ENCODE measurements around the gene MGST2.
"Not testable (repeated sequence)": the region's sequence is repeated elsewhere in the genome, so short reads cannot be mapped to it uniquely, and the experiment has no call there.

The MGST2 gene

DNA sequence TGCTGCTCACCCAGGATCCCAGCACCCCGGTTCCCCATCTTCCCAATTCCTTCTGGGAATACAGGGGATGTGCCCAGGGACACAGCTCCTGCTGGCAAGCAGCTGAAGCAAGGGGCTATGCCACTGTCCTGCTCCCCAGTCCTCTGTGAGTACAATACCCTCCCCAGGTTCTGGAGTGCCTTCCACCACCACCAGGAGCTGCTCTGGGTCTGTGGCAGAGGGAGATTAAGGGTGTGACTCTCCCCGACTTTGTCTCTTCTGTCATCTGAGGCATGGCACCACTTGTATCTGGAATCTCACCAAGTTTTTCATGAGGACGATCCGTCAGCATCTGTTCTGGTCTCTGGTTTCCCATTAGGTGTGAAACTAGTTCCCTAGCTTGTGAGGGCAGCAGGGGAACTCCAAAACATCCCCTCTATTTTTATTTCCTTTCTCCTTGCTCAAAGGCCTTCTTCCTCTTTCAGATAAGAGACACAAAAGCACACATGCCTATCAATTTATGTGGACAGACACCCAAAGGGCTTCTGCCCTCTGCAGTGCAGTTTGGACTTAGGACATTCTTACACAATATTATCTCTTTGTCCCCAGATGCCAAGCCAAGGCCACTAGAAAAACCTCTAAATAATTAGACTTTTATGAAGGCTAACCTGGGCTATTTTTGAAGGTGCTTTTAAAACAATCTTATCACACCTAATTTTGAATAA, 26.8 kb downstream of the MGST2 start:
- no peak for TF ChIP-seq POLR2AphosphoS5 (IDR thresholded peaks at IDR 0.05; ENCODE audit: low read depth, low read length)
- TF ChIP-seq SPI1 (IDR thresholded peaks at IDR 0.05; ENCODE audit: low read depth, low read length), result peak; percentile 28; the same call in 1 of the 2 replicates
- FAIRE-seq (no peak), DNase-seq (ENCODE audit: insufficient read length, low spot score) (no peak)

DNA sequence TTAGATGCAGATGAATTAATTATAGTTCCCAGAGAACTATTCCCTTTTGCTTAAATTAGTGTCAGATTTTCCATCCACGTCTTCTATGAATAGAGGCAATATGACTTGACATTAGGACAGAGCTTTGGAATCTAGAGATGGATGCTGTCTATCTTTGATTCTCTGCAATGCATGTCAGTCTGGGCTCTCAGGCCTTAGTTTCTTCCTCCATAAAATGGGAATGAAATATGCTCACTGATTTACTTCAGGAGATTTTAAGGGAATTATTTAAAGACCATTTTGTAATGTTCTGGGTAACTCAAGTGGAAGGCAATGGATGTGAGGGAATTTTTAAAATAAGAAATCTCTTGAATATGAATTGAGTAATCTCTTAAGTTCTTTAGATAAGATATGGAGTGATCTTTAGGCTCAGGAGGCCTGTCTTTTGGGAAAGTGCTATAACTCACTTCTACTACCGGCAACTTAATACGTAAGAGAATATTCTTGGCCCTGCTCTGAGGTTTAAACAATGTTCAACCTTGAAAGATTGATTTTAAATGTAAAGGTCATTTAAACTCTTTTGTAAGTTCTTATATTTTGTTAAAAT, 29.0 kb downstream of the MGST2 start:
- FAIRE-seq (no peak), DNase-seq (ENCODE audit: insufficient read length, low spot score) (no peak)
- TF ChIP-seq SPI1 (IDR thresholded peaks at IDR 0.05; ENCODE audit: low read depth, low read length) (no peak), POLR2AphosphoS5 (IDR thresholded peaks at IDR 0.05; ENCODE audit: low read depth, low read length) (no peak), POU2F2 (IDR thresholded peaks at IDR 0.05; ENCODE audit: low read depth, low read length) (no peak), TAF1 (IDR thresholded peaks at IDR 0.05; ENCODE audit: low read depth, low read length) (no peak), POLR2A (IDR thresholded peaks at IDR 0.05; ENCODE audit: low read depth, low read length) (no peak), PAX5 (IDR thresholded peaks at IDR 0.05; ENCODE audit: insufficient read depth, low read length, severe bottlenecking) (no peak)

DNA sequence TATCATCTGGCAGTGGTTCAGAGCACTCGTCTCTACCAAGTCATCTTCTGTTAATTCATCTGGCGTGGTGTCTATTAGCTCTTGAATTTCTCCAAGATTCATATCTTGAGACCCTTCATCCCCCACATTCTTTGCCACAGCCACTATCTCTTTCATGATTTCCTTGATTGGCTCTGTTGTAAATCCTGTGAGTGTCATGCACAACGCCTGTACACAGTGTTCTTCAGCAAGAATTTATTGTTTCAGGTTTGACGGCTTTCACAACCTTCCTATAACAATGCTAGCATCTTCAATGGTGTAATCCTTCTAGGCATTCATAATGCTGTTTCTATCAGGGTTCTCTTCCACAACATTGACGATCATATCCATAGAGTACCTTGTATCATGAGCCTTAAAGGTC, 30.9 kb downstream of the MGST2 start:
- FAIRE-seq (no peak), DNase-seq (ENCODE audit: insufficient read length, low spot score) (no peak)
- TF ChIP-seq PAX5 (IDR thresholded peaks at IDR 0.05; ENCODE audit: insufficient read depth, low read length, severe bottlenecking) (no peak), POLR2A (IDR thresholded peaks at IDR 0.05; ENCODE audit: low read depth, low read length) (no peak), POLR2AphosphoS5 (IDR thresholded peaks at IDR 0.05; ENCODE audit: low read depth, low read length) (no peak), TAF1 (IDR thresholded peaks at IDR 0.05; ENCODE audit: low read depth, low read length) (no peak), POU2F2 (IDR thresholded peaks at IDR 0.05; ENCODE audit: low read depth, low read length) (no peak), SPI1 (IDR thresholded peaks at IDR 0.05; ENCODE audit: low read depth, low read length) (no peak)

DNA sequence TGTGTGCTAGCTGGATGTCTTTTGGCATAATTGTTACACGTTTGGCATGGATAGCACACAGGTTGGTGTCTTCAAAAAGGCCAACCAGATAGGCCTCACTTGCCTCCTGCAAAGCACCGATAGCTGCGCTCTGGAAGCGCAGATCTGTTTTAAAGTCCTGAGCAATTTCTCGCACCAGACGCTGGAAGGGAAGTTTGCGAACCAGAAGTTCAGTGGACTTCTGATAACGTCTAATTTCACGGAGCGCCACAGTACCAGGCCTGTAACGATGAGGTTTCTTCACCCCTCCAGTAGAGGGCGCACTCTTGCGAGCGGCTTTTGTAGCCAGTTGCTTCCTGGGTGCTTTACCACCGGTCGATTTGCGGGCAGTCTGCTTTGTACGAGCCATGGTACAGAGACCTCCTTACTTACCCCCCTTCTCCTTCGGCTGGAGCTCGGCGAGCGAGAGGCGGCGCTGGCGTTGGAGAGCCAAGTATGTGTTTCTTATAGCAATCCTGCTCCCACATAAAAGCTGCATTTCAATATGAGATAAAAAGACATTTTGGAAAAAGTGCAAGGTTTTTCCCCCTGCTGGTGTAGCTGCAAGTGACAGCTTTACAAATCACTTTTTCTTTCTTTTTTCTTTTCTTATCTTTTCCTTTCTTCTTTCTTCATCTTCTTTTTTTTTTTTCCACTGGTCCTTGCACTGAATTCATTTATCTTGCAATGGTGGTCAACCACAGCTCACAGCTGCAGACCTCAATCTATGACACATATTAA, 32.7 kb downstream of the MGST2 start:
- FAIRE-seq; DNase-seq (ENCODE audit: insufficient read length, low spot score): not testable (repeated sequence)

DNA sequence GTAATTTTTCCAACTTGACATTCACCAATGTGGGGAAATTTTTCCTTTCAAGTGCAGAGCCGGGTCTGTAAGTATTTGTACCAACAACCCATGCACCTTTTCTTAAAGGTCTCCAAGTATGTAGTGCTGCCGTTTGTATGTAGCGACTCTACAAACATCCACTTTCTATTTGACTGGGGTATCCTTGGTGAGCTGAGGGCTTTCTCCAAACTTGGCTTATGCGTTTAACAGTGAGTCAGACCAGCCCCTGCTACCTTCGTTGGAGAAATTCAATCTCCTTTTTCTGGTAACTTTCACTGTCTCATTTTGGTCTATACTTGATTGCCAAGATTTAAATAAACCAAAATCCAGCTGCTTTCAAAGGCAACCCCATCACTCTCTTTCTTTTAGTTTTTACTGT, 34.9 kb downstream of the MGST2 start:
- TF ChIP-seq SPI1 (IDR thresholded peaks at IDR 0.05; ENCODE audit: low read depth, low read length), result no peak
- TF ChIP-seq POLR2AphosphoS5 (IDR thresholded peaks at IDR 0.05; ENCODE audit: low read depth, low read length), result no peak
- no peak for TF ChIP-seq POLR2A (IDR thresholded peaks at IDR 0.05; ENCODE audit: low read depth, low read length)
- TF ChIP-seq TAF1 (IDR thresholded peaks at IDR 0.05; ENCODE audit: low read depth, low read length), result no peak
- no peak for TF ChIP-seq POU2F2 (IDR thresholded peaks at IDR 0.05; ENCODE audit: low read depth, low read length)
- DNase-seq (ENCODE audit: insufficient read length, low spot score) (no peak), FAIRE-seq (no peak)

DNA sequence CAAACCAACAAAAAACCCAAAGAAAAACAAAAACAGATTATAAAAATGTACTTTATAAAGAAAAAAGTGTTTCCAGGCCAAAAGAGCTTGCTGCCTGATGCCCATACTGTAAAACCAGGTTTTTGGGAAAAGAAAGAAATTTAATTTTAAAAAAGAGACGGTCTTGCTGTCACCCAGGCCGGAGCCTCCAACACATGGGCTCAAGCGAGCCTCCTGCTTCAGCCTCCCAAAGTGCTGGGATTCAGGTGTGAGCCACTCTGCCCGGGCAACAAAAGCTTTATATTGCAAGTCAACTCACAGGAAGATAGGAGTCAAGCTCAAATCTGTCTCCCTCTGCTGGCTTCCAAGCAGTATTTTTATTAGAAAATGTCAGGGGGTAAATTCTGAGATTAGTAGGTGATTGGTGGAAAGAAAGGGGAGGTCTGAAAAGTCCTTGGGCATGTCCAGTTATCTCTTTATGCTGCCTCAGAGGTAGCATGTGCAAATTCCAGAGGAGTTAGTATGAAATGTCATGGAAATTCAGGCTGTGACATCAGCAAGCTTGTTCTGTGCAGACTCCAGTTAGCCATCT, 39.4 kb downstream of the MGST2 start:
- no peak for DNase-seq (ENCODE audit: insufficient read length, low spot score)
- FAIRE-seq, result no peak
- no peak for TF ChIP-seq TAF1 (IDR thresholded peaks at IDR 0.05; ENCODE audit: low read depth, low read length)
- TF ChIP-seq POLR2A (IDR thresholded peaks at IDR 0.05; ENCODE audit: low read depth, low read length), result no peak
- no peak for TF ChIP-seq POLR2AphosphoS5 (IDR thresholded peaks at IDR 0.05; ENCODE audit: low read depth, low read length)
- no peak for TF ChIP-seq SPI1 (IDR thresholded peaks at IDR 0.05; ENCODE audit: low read depth, low read length)
- no peak for TF ChIP-seq POU2F2 (IDR thresholded peaks at IDR 0.05; ENCODE audit: low read depth, low read length)
- TF ChIP-seq PAX5 (IDR thresholded peaks at IDR 0.05; ENCODE audit: insufficient read depth, low read length, severe bottlenecking), result no peak

DNA sequence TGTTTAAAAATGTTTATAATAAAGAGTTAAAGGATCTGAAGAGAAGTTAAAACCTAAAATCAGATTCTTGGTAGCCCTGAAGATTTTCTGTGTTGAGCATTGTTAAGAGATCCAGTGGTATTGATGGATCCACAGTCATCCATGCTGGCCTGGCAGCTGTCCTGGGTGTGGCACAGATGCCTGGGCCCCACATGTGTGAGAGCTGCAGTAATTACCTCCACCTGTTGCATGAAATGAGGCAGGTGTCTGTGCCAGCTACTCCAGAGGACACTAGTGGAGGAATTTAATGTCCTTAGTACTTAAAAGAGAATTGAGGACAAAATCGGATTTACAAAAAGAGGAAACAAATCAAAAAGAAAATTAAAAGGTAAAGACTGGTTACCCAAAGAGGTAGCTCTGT, 44.0 kb downstream of the MGST2 start:
- no peak for TF ChIP-seq SPI1 (IDR thresholded peaks at IDR 0.05; ENCODE audit: low read depth, low read length)
- no peak for TF ChIP-seq POLR2A (IDR thresholded peaks at IDR 0.05; ENCODE audit: low read depth, low read length)
- TF ChIP-seq PAX5 (IDR thresholded peaks at IDR 0.05; ENCODE audit: insufficient read depth, low read length, severe bottlenecking), result no peak
- TF ChIP-seq TAF1 (IDR thresholded peaks at IDR 0.05; ENCODE audit: low read depth, low read length), result no peak
- TF ChIP-seq POU2F2 (IDR thresholded peaks at IDR 0.05; ENCODE audit: low read depth, low read length), result no peak
- no peak for TF ChIP-seq POLR2AphosphoS5 (IDR thresholded peaks at IDR 0.05; ENCODE audit: low read depth, low read length)
- DNase-seq (ENCODE audit: insufficient read length, low spot score) (no peak), FAIRE-seq (no peak)

DNA sequence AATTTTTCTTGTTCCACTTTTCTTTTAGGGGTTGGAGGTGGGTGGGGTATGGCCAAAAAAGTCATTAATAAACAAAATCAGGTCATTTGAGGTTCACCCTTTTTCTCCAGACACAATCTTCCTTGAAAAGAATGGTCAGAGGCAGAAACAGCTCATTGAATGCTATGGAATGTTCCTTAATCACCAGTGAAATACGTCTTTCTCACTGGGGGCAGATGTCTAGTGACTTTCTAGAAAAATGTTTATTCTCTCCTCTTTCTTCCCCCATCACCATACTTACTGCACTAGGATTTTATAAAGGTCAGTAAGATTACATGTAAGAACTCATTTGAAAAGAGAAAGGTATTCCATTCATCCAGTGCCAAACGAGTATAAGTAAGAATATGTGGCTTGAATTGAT, 44.5 kb downstream of the MGST2 start:
- DNase-seq (ENCODE audit: insufficient read length, low spot score) (no peak), FAIRE-seq (no peak)
- TF ChIP-seq POLR2A (IDR thresholded peaks at IDR 0.05; ENCODE audit: low read depth, low read length), result no peak
- no peak for TF ChIP-seq POU2F2 (IDR thresholded peaks at IDR 0.05; ENCODE audit: low read depth, low read length)
- TF ChIP-seq PAX5 (IDR thresholded peaks at IDR 0.05; ENCODE audit: insufficient read depth, low read length, severe bottlenecking), result no peak
- TF ChIP-seq SPI1 (IDR thresholded peaks at IDR 0.05; ENCODE audit: low read depth, low read length), result no peak
- no peak for TF ChIP-seq TAF1 (IDR thresholded peaks at IDR 0.05; ENCODE audit: low read depth, low read length)
- TF ChIP-seq POLR2AphosphoS5 (IDR thresholded peaks at IDR 0.05; ENCODE audit: low read depth, low read length), result no peak

DNA sequence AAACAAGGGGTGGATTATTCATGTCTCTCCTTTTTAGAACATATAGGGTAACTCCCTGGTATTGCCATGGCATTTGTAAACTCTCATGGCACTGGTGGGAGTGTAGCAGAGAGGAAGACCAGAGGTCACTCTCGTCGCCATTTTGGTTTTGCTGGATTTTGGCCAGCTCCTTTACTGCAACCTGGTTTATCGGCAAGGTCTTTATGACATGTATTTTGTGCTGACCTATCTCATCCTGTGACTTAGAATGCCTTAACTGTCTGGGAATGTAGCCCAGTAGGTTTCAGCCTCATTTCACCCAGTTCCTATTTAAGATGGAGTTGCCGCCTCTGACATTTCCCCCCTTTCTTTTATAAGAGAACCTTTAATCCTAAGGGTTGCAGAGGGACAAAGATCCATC, 45.8 kb downstream of the MGST2 start:
- TF ChIP-seq POLR2AphosphoS5 (IDR thresholded peaks at IDR 0.05; ENCODE audit: low read depth, low read length), result no peak
- no peak for TF ChIP-seq SPI1 (IDR thresholded peaks at IDR 0.05; ENCODE audit: low read depth, low read length)
- TF ChIP-seq POU2F2 (IDR thresholded peaks at IDR 0.05; ENCODE audit: low read depth, low read length), result no peak
- no peak for TF ChIP-seq POLR2A (IDR thresholded peaks at IDR 0.05; ENCODE audit: low read depth, low read length)
- no peak for TF ChIP-seq PAX5 (IDR thresholded peaks at IDR 0.05; ENCODE audit: insufficient read depth, low read length, severe bottlenecking)
- no peak for TF ChIP-seq TAF1 (IDR thresholded peaks at IDR 0.05; ENCODE audit: low read depth, low read length)
- FAIRE-seq (no peak), DNase-seq (ENCODE audit: insufficient read length, low spot score) (no peak)
